ENCODE results near the gene KCNK1. TPM values are rescaled to one million over a fixed set of nuclear protein-coding genes. Genes with fewer than 3 reads are reported as not detected.

The KCNK1 gene
- total and polyA plus RNA-seq, 2 of the 4 experiments (the other 2 are of a cell fraction) = 0.90 to 1.6 TPM

GRCh38 chr1:233664804-233665574 lies 51.1 kb downstream of the KCNK1 start:
- intact Hi-C loops (cut with micrococcal nuclease) = no loop called here
- H2AK9ac ChIP-seq (replicated peaks; ENCODE audit: low read depth, low read length, poor library complexity) = no peak overlapping the region
- no peaks in the 10 kb centered on the region for H4K20me1 ChIP-seq (ENCODE audit: insufficient read depth, low read length)
- no peak overlapping the region for H2BK20ac ChIP-seq (ENCODE audit: low read depth, low read length)
- no peak overlapping the region for H3K4me2 ChIP-seq (ENCODE audit: low read depth, low read length)
- no peaks in the 10 kb centered on the region for H3K4me1 ChIP-seq (ENCODE audit: control insufficient read depth, insufficient read depth, low read length)
- in situ Hi-C loops (cut with MboI; ENCODE audit: low sequenced_read_pairs) = no loop called here
- no peak overlapping the region for H3K4ac ChIP-seq (ENCODE audit: low read depth, low read length)
- dilution Hi-C loops (cut with HindIII; ENCODE audit: low sequenced_read_pairs, unreplicated experiment) = no loop called here
- H4K5ac ChIP-seq (ENCODE audit: low read depth, low read length) = no peak overlapping the region
- H3K18ac ChIP-seq (ENCODE audit: low read depth, low read length) = no peak overlapping the region
- H2AFZ ChIP-seq (replicated peaks; ENCODE audit: low read length, poor library complexity) = no peak overlapping the region
- H3K23ac ChIP-seq (ENCODE audit: low read depth, low read length) = no peak overlapping the region
- H3K56ac ChIP-seq (ENCODE audit: extremely low read depth, insufficient read depth, low read length) = no peak overlapping the region
- H4K8ac ChIP-seq (ENCODE audit: low read depth in 2 of 2, low read length in 2 of 2) = no peak overlapping the region
- H3K27me3 ChIP-seq (ENCODE audit: control insufficient read depth, insufficient read depth, low read length) = no peaks in the 10 kb centered on the region
- no peak for DNase-seq
- H3K4me3 ChIP-seq (ENCODE audit: insufficient read depth, low read depth, low read length) = no peak overlapping the region
- no peak overlapping the region for H4K91ac ChIP-seq (ENCODE audit: insufficient read depth, low read depth, low read length)
- H3K79me1 ChIP-seq (ENCODE audit: low read depth in 1 of 2, low read length in 2 of 2) = no peaks in the 10 kb centered on the region
- BruUV-seq (replicated peaks) = no TSS peak
- H3K9me3 ChIP-seq (ENCODE audit: control insufficient read depth, insufficient read depth, low read length) = peaks cover 4% of the 10 kb centered on the region; the same call in 1 of the 2 replicates
- TF ChIP-seq BHLHE40 (IDR thresholded peaks at IDR 0.05; ENCODE audit: low read depth, low read length) = no peak
- TF ChIP-seq RCOR1 (IDR thresholded peaks at IDR 0.05; ENCODE audit: insufficient replicate concordance, low read length) = no peak
- TF ChIP-seq RAD21 (IDR thresholded peaks at IDR 0.05; ENCODE audit: low read length) = no peak
- no peak for TF ChIP-seq MXI1 (IDR thresholded peaks at IDR 0.05; ENCODE audit: borderline replicate concordance, low read depth, low read length)
- TF ChIP-seq ELK1 (IDR thresholded peaks at IDR 0.05; ENCODE audit: borderline replicate concordance, low read depth, low read length) = no peak
- TF ChIP-seq POLR2A (IDR thresholded peaks at IDR 0.05; ENCODE audit: low read depth, low read length) = no peak
- TF ChIP-seq CTCF (conservative IDR thresholded peaks at IDR 0.05; ENCODE audit: low read depth, low read length) = no peak
- no peak for TF ChIP-seq MAFK (IDR thresholded peaks at IDR 0.05; ENCODE audit: low read depth, low read length)
- TF ChIP-seq NFE2L2 (IDR thresholded peaks at IDR 0.05; ENCODE audit: low read depth, low read length) = no peak
- TF ChIP-seq FOS (IDR thresholded peaks at IDR 0.05; ENCODE audit: low read depth, low read length) = no peak
- no peak for TF ChIP-seq CEBPB (IDR thresholded peaks at IDR 0.05; ENCODE audit: low read depth, low read length)
- no peak for TF ChIP-seq RFX5 (IDR thresholded peaks at IDR 0.05; ENCODE audit: low read depth, low read length)
- TF ChIP-seq CHD1 (IDR thresholded peaks at IDR 0.05; ENCODE audit: low read depth, low read length) = no peak
- TF ChIP-seq SMC3 (IDR thresholded peaks at IDR 0.05; ENCODE audit: low read depth, low read length) = no peak
- TF ChIP-seq MAZ (IDR thresholded peaks at IDR 0.05; ENCODE audit: borderline replicate concordance, low read depth, low read length) = no peak
- no peak for TF ChIP-seq USF2 (IDR thresholded peaks at IDR 0.05; ENCODE audit: low read depth, low read length)
- ChIA-PET CTCF (no interaction called here), POLR2A (ENCODE audit: unreplicated experiment) (no interaction called here)
- ATAC-seq (ENCODE audit: low read depth) = no peak
- H2AK5ac ChIP-seq (ENCODE audit: low read depth, low read length) = no peak overlapping the region
- WGBS, 2 experiments (ENCODE audit: extremely low coverage in 2 of 2, insufficient read length in 1 of 2) = 61% methylated on average over 2 of the region's 5 CpGs; no CpG with 5 or more reads in 1 of the 2 experiments
- no peak overlapping the region for H3K9ac ChIP-seq (ENCODE audit: low read depth, low read length)
- no peaks in the 10 kb centered on the region for H3K9me1 ChIP-seq (ENCODE audit: insufficient read depth, low read length)
- H3K27ac ChIP-seq (ENCODE audit: insufficient read depth, low read length) = no peak overlapping the region
- no peak overlapping the region for H3K14ac ChIP-seq (replicated peaks; ENCODE audit: low read depth, low read length)
- no peak overlapping the region for H2BK15ac ChIP-seq (ENCODE audit: low read depth, low read length)
- H3K36me3 ChIP-seq (ENCODE audit: control insufficient read depth, insufficient read depth, low read length) = no peaks in the 10 kb centered on the region
- H2BK120ac ChIP-seq (ENCODE audit: low read depth, low read length) = no peak overlapping the region
- H2BK5ac ChIP-seq (ENCODE audit: low read depth, low read length, poor library complexity, severe bottlenecking) = no peak overlapping the region

Data from IMR-90 (cell line).